Trophoblast cell (in vitro differentiated cells and primary cell): ENCODE results near the gene ADCY5.

Source experiments
- DNase-seq, 2 donors: peaks; one replicate each; pipeline ENCODE4 v3.0.0-alpha.2; 2016
- H2AFZ ChIP-seq: 2 replicates; pipeline ENCODE4 v1.6.1; 2013; ENCODE audit warnings: low read length, moderate library complexity, mild to moderate bottlenecking; ENCODE audit not compliant: insufficient read depth, poor library complexity
- H2AK5ac ChIP-seq: 2 replicates; pipeline ENCODE4 v1.6.1; 2013; ENCODE audit warnings: mild to moderate bottlenecking, low read length
- H2BK120ac ChIP-seq: 2 replicates; pipeline ENCODE4 v1.6.1; 2013; ENCODE audit warnings: low read length, mild to moderate bottlenecking, moderate library complexity; ENCODE audit not compliant: insufficient read depth, poor library complexity
- H2BK12ac ChIP-seq: 2 replicates; pipeline ENCODE4 v1.6.1; 2013; ENCODE audit warnings: mild to moderate bottlenecking, low read length, moderate library complexity
- H2BK5ac ChIP-seq: 2 replicates; pipeline ENCODE4 v1.6.1; 2013; ENCODE audit warnings: low read length, low read depth, moderate library complexity, mild to moderate bottlenecking; ENCODE audit not compliant: poor library complexity
- H3K14ac ChIP-seq: 2 replicates; pipeline ENCODE4 v1.6.1; 2013; ENCODE audit warnings: mild to moderate bottlenecking, low read length
- H3K18ac ChIP-seq: 2 replicates; pipeline ENCODE4 v1.6.1; 2013; ENCODE audit warnings: mild to moderate bottlenecking, low read length
- H3K23ac ChIP-seq: 2 replicates; pipeline ENCODE4 v1.6.1; 2013; ENCODE audit warnings: low read length
- H3K27ac ChIP-seq: 2 replicates; pipeline ENCODE4 v1.5.1; 2013; ENCODE audit warnings: low read depth, mild to moderate bottlenecking, inconsistent platforms, low read length, moderate library complexity
- H3K27me3 ChIP-seq: 2 replicates; pipeline ENCODE4 v1.6.1; 2013; ENCODE audit warnings: inconsistent platforms, mild to moderate bottlenecking, low read length, moderate library complexity; ENCODE audit not compliant: insufficient read depth
- H3K36me3 ChIP-seq, 2 experiments: 1 replicate in 1 of 2; 2 replicates in 1 of 2; pipeline ENCODE4 v1.6.1; 2013; ENCODE audit warnings: low read length in 2 of 2, mild to moderate bottlenecking in 2 of 2, moderate library complexity in 1 of 2; ENCODE audit not compliant: insufficient read depth in 2 of 2, control insufficient read depth in 1 of 2
- H3K4ac ChIP-seq: 2 replicates; pipeline ENCODE4 v1.6.1; 2013; ENCODE audit warnings: low read depth, mild to moderate bottlenecking, low read length, moderate library complexity
- H3K4me1 ChIP-seq, 2 experiments: 1 replicate in 1 of 2; 2 replicates in 1 of 2; pipeline ENCODE4 v1.6.1; 2013; ENCODE audit warnings: low read length in 2 of 2, mild to moderate bottlenecking in 2 of 2, moderate library complexity in 1 of 2; ENCODE audit not compliant: insufficient read depth in 2 of 2, control insufficient read depth in 1 of 2
- H3K4me2 ChIP-seq: 2 replicates; pipeline ENCODE4 v1.6.1; 2013; ENCODE audit warnings: inconsistent platforms, mild to moderate bottlenecking, low read length, moderate library complexity
- H3K4me3 ChIP-seq: 2 replicates; pipeline ENCODE4 v1.5.1; 2013; ENCODE audit warnings: mild to moderate bottlenecking, low read depth, low read length, inconsistent platforms
- H3K79me1 ChIP-seq: one replicate; pipeline ENCODE4 v1.6.1; 2013; ENCODE audit warnings: low read length
- H3K79me2 ChIP-seq: 2 replicates; pipeline ENCODE4 v1.6.1; 2013; ENCODE audit warnings: low read length, mild to moderate bottlenecking; ENCODE audit not compliant: control insufficient read depth, insufficient read depth, poor library complexity
- H3K9ac ChIP-seq: 2 replicates; pipeline ENCODE4 v1.6.1; 2013; ENCODE audit warnings: mild to moderate bottlenecking, low read length
- H3K9me3 ChIP-seq: 2 replicates; pipeline ENCODE4 v1.6.1; 2013; ENCODE audit warnings: low read depth, mild to moderate bottlenecking, control low read depth, inconsistent platforms, low read length; ENCODE audit not compliant: insufficient read depth
- H4K12ac ChIP-seq: 2 replicates; pipeline ENCODE4 v1.6.1; 2013; ENCODE audit warnings: low read depth, mild to moderate bottlenecking, low read length, moderate library complexity
- H4K8ac ChIP-seq: 2 replicates; pipeline ENCODE4 v1.6.1; 2013; ENCODE audit warnings: low read depth, mild to moderate bottlenecking, low read length, moderate library complexity
- H4K91ac ChIP-seq: one replicate; pipeline ENCODE4 v1.6.1; 2013; ENCODE audit warnings: low read depth, mild to moderate bottlenecking, low read length, moderate library complexity
- WGBS: extraction: QIAGEN DNeasy Blood & Tissue Kit; methylation state at CpG from one replicate; pipeline ENCODE4 v1.1.7; 2013; ENCODE audit warnings: missing lambda C conversion rate; ENCODE audit not compliant: insufficient read length, insufficient coverage; ENCODE audit errors: extremely low coverage; 5-methylcytosine and 5-hydroxymethylcytosine counted together

The ADCY5 gene

GRCh38 chr3:123295901-123296250 lies 153.0 kb downstream of the ADCY5 start:
- no peak for DNase-seq
- H3K4me1 ChIP-seq: no peaks in the 10 kb centered on the region
- H3K36me3 ChIP-seq: no peaks in the 10 kb centered on the region
- no peak overlapping the region for H4K8ac ChIP-seq
- no CpG with 5 or more reads among the region's 11 CpGs for WGBS
- no peak overlapping the region for H2BK5ac ChIP-seq
- peaks cover 2% of the 10 kb centered on the region for H3K9me3 ChIP-seq
- no peak overlapping the region for H3K18ac ChIP-seq
- H3K4me2 ChIP-seq: no peak overlapping the region
- no peaks in the 10 kb centered on the region for H3K79me1 ChIP-seq
- no peak overlapping the region for H3K4ac ChIP-seq
- no peak overlapping the region for H2BK120ac ChIP-seq
- no peak overlapping the region for H3K27ac ChIP-seq
- H2AK5ac ChIP-seq: no peak overlapping the region
- no peaks in the 10 kb centered on the region for H3K27me3 ChIP-seq
- H2AFZ ChIP-seq: no peak overlapping the region
- no peak overlapping the region for H2BK12ac ChIP-seq
- H3K9ac ChIP-seq: no peak overlapping the region
- H4K91ac ChIP-seq: no peak overlapping the region
- no peak overlapping the region for H3K14ac ChIP-seq
- no peak overlapping the region for H3K4me3 ChIP-seq
- H3K79me2 ChIP-seq: no peaks in the 10 kb centered on the region
- no peak overlapping the region for H4K12ac ChIP-seq
- no peak overlapping the region for H3K23ac ChIP-seq

DNA sequence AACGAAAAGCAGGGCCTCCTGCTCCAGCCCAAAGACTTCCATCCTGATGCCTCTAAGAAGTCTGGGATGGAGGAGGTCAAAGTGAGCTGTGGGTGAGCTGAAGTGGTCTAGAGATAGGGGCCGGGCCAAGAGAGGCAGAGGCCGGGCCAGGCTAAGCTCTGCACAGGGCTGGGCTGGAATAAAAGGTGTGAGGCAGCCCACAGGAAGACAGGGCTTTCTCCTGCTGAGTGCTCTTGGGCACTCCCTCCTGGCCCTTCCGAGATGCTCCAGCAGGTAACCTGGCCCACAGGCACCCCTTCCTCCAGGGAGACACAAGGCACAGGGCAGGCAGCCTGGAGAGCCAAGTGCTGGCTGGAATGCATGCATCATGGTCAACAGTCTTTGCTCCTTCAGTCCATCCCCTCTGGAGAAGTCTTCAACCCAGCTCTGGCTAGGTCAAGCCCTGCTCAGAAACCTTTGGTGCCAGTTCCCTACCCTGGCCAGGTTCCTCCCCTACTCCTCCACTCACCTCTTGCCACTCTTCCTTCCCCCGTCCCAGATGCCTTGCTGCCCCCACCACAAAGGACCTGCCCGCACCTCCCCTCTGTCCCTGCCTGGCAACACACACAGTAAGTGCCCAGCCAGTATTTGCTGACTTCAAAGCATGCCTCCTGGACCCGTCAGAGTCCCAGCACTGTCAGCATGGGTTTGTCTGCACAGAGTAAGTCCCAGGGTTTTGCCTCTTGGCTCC lies 153.6 kb downstream of the ADCY5 start:
- H3K23ac ChIP-seq: no peak overlapping the region
- H2AK5ac ChIP-seq: no peak overlapping the region
- no peak overlapping the region for H2BK5ac ChIP-seq
- WGBS: no CpG with 5 or more reads among the region's 7 CpGs
- H3K14ac ChIP-seq: no peak overlapping the region
- no peak for DNase-seq
- H3K4me2 ChIP-seq: no peak overlapping the region
- H2BK12ac ChIP-seq: no peak overlapping the region
- H3K4ac ChIP-seq: no peak overlapping the region
- no peaks in the 10 kb centered on the region for H3K4me1 ChIP-seq
- no peak overlapping the region for H4K12ac ChIP-seq
- no peak overlapping the region for H3K9ac ChIP-seq
- no peaks in the 10 kb centered on the region for H3K27me3 ChIP-seq
- no peaks in the 10 kb centered on the region for H3K36me3 ChIP-seq
- H3K27ac ChIP-seq: no peak overlapping the region
- H4K91ac ChIP-seq: no peak overlapping the region
- no peak overlapping the region for H4K8ac ChIP-seq
- no peak overlapping the region for H3K4me3 ChIP-seq
- no peak overlapping the region for H2AFZ ChIP-seq
- H3K79me1 ChIP-seq: no peaks in the 10 kb centered on the region
- H3K18ac ChIP-seq: no peak overlapping the region
- no peaks in the 10 kb centered on the region for H3K79me2 ChIP-seq
- no peak overlapping the region for H2BK120ac ChIP-seq
- peaks cover 2% of the 10 kb centered on the region for H3K9me3 ChIP-seq

- Histone ChIP-seq H2BK12ac (no peak overlapping the region), H3K14ac (no peak overlapping the region), H2BK120ac (no peak overlapping the region), H4K8ac (no peak overlapping the region), H3K27ac (no peak overlapping the region), H3K9ac (no peak overlapping the region), H3K18ac (no peak overlapping the region), H3K79me2 (no peaks in the 10 kb centered on the region), H2AFZ (no peak overlapping the region), H2AK5ac (no peak overlapping the region), H3K27me3 (no peaks in the 10 kb centered on the region), H3K36me3 (no peaks in the 10 kb centered on the region), H2BK5ac (no peak overlapping the region), H3K79me1 (no peaks in the 10 kb centered on the region), H3K4me2 (no peak overlapping the region), H4K91ac (no peak overlapping the region), H3K4me1 (no peaks in the 10 kb centered on the region), H3K9me3 (peaks cover 2% of the 10 kb centered on the region), H3K4me3 (no peak overlapping the region), H3K23ac (no peak overlapping the region), H3K4ac (no peak overlapping the region), H4K12ac (no peak overlapping the region)
- no CpG with 5 or more reads among the region's 13 CpGs for WGBS
- DNase-seq: no peak
Measured at GRCh38 chr3:123294296-123294938, 154.5 kb downstream of the ADCY5 start.

- Histone ChIP-seq H2BK5ac (no peak overlapping the region), H3K36me3 (no peaks in the 10 kb centered on the region), H4K8ac (no peak overlapping the region), H3K9ac (no peak overlapping the region), H3K4me2 (no peak overlapping the region), H3K79me1 (no peaks in the 10 kb centered on the region), H4K91ac (no peak overlapping the region), H2AK5ac (no peak overlapping the region), H4K12ac (no peak overlapping the region), H3K9me3 (peaks cover 2% of the 10 kb centered on the region), H3K4me1 (no peaks in the 10 kb centered on the region), H3K23ac (no peak overlapping the region), H3K27ac (no peak overlapping the region), H3K14ac (no peak overlapping the region), H3K4ac (no peak overlapping the region), H3K18ac (no peak overlapping the region), H2BK120ac (no peak overlapping the region), H3K79me2 (no peaks in the 10 kb centered on the region), H3K4me3 (no peak overlapping the region), H2BK12ac (no peak overlapping the region), H2AFZ (no peak overlapping the region), H3K27me3 (no peaks in the 10 kb centered on the region)
- DNase-seq: peak in 1 of 2 donors; percentile 32
- WGBS: no CpG with 5 or more reads among the region's 15 CpGs
Measured at GRCh38 chr3:123292321-123293310, 156.3 kb downstream of the ADCY5 start.
